WTC11 (cell line): ENCODE data around the gene ADA. TPM values are rescaled to one million over a fixed set of nuclear protein-coding genes. Genes with fewer than 3 reads are reported as not detected.

Source experiments
- ATAC-seq: fragments of 200-7000 bp; cut with Tn5 transposase; 2 replicates; pipeline ENCODE4 v1.10.0; 2021; ENCODE audit warnings: mild to moderate bottlenecking, moderate library complexity
- CTCF ChIA-PET: fragments of 300-600 bp; sonication (Branson Sonifier 250); formaldehyde crosslinking; loops from one replicate; lab custom pipeline; 2021; ENCODE audit warnings: antibody characterized with exemption; lab: Charles Lee
- POLR2A ChIA-PET: fragments of 350-600 bp; sonication (Branson Sonifier 250); formaldehyde crosslinking; loops from one replicate; lab custom pipeline; 2021; ENCODE audit warnings: antibody characterized with exemption; lab: Charles Lee
- DNase-seq: peaks from one replicate; pipeline ENCODE4 v3.0.0; 2021; ENCODE audit warnings: low spot score
- H3K27ac Mint-ChIP-seq: 2 replicates; pipeline ENCODE4 v1.8.0; 2021; ENCODE audit warnings: mixed read lengths
- H3K27me3 Mint-ChIP-seq: 2 replicates; pipeline ENCODE4 v1.8.0; 2021; ENCODE audit warnings: low read depth, mild to moderate bottlenecking, moderate library complexity, mixed read lengths
- H3K36me3 Mint-ChIP-seq: 2 replicates; pipeline ENCODE4 v1.8.0; 2021; ENCODE audit warnings: mixed read lengths
- H3K4me1 Mint-ChIP-seq: 2 replicates; pipeline ENCODE4 v1.8.0; 2022; ENCODE audit warnings: mixed read lengths
- H3K4me3 Mint-ChIP-seq: 2 replicates; pipeline ENCODE4 v1.8.0; 2021; ENCODE audit warnings: mild to moderate bottlenecking, moderate library complexity, mixed read lengths
- H3K9me3 Mint-ChIP-seq: 2 replicates; pipeline ENCODE4 v1.8.0; 2021; ENCODE audit warnings: mixed read lengths
- ARID4B ChIP-seq: sonication (generic); formaldehyde crosslinking; IDR thresholded peaks from 2 replicates; pipeline ENCODE4 v1.8.0; 2023; ENCODE audit warnings: missing genetic modification reagents, mild to moderate bottlenecking, borderline replicate concordance
- CREM ChIP-seq: sonication (generic); formaldehyde crosslinking; IDR thresholded peaks from 2 replicates; pipeline ENCODE4 v1.8.1; 2022; ENCODE audit warnings: mild to moderate bottlenecking, missing genetic modification reagents, moderate library complexity
- E2F4 ChIP-seq: sonication (generic); formaldehyde crosslinking; IDR thresholded peaks from 2 replicates; pipeline ENCODE4 v1.8.1; 2022; ENCODE audit warnings: low read depth, mild to moderate bottlenecking, moderate library complexity, missing genetic modification reagents, borderline replicate concordance
- EMX1 ChIP-seq: fragments of 250-450 bp; sonication (Bioruptor Pico); IDR thresholded peaks from 2 replicates; pipeline ENCODE4 v1.8.0; 2021; ENCODE audit warnings: mild to moderate bottlenecking
- FOXJ3 ChIP-seq: sonication (generic); formaldehyde crosslinking; IDR thresholded peaks from 2 replicates; pipeline ENCODE4 v1.9.0; 2021; ENCODE audit warnings: missing genetic modification reagents, mild to moderate bottlenecking, borderline replicate concordance
- FOXK1 ChIP-seq: sonication (generic); formaldehyde crosslinking; IDR thresholded peaks from 2 replicates; pipeline ENCODE4 v1.8.0; 2022; ENCODE audit warnings: mild to moderate bottlenecking, moderate library complexity, missing genetic modification reagents
- HMGXB4 ChIP-seq: sonication (generic); formaldehyde crosslinking; IDR thresholded peaks from 2 replicates; pipeline ENCODE4 v1.8.1; 2023; ENCODE audit warnings: mild to moderate bottlenecking, moderate library complexity, missing genetic modification reagents
- JUN ChIP-seq: sonication (generic); formaldehyde crosslinking; IDR thresholded peaks from 2 replicates; pipeline ENCODE4 v1.8.0; 2023; ENCODE audit warnings: mild to moderate bottlenecking, missing genetic modification reagents
- MAX ChIP-seq: sonication (generic); formaldehyde crosslinking; IDR thresholded peaks from 2 replicates; pipeline ENCODE4 v1.8.0; 2022; ENCODE audit warnings: mild to moderate bottlenecking, missing genetic modification reagents
- MYBL2 ChIP-seq: sonication (generic); formaldehyde crosslinking; IDR thresholded peaks from 2 replicates; pipeline ENCODE4 v1.8.1; 2023; ENCODE audit warnings: mild to moderate bottlenecking, moderate library complexity, missing genetic modification reagents
- NFATC4 ChIP-seq: fragments of 250-450 bp; sonication (Bioruptor Pico); IDR thresholded peaks from 2 replicates; pipeline ENCODE4 v1.9.0; 2021; ENCODE audit warnings: mild to moderate bottlenecking
- NR2C2 ChIP-seq: sonication (generic); formaldehyde crosslinking; IDR thresholded peaks from 2 replicates; pipeline ENCODE4 v1.8.0; 2022; ENCODE audit warnings: mild to moderate bottlenecking, missing genetic modification reagents
- NR3C1 ChIP-seq: sonication (generic); formaldehyde crosslinking; conservative IDR thresholded peaks from 2 replicates; pipeline ENCODE4 v1.8.1; 2023; ENCODE audit warnings: low read depth, mild to moderate bottlenecking, missing genetic modification reagents
- OVOL2 ChIP-seq: fragments of 250-450 bp; sonication (Bioruptor Pico); IDR thresholded peaks from 2 replicates; pipeline ENCODE4 v1.9.0; 2021; ENCODE audit warnings: mild to moderate bottlenecking, borderline replicate concordance
- SMAD3 ChIP-seq: sonication (generic); formaldehyde crosslinking; IDR thresholded peaks from 2 replicates; pipeline ENCODE4 v1.8.0; 2022; ENCODE audit warnings: missing genetic modification reagents, mild to moderate bottlenecking, borderline replicate concordance
- SOX15 ChIP-seq: fragments of 250-450 bp; sonication (Bioruptor Pico); IDR thresholded peaks from 2 replicates; pipeline ENCODE4 v1.9.0; 2021; ENCODE audit warnings: mild to moderate bottlenecking
- SP1 ChIP-seq: sonication (generic); formaldehyde crosslinking; conservative IDR thresholded peaks from 2 replicates; pipeline ENCODE4 v1.8.1; 2022; ENCODE audit warnings: missing genetic modification reagents
- STAT6 ChIP-seq: sonication (generic); formaldehyde crosslinking; conservative IDR thresholded peaks from 2 replicates; pipeline ENCODE4 v1.8.1; 2023; ENCODE audit warnings: mild to moderate bottlenecking, low read depth, missing genetic modification reagents, moderate library complexity
- ZNF263 ChIP-seq: sonication (generic); formaldehyde crosslinking; IDR thresholded peaks from 2 replicates; pipeline ENCODE4 v1.8.1; 2022; ENCODE audit warnings: low read depth, mild to moderate bottlenecking, moderate library complexity, missing genetic modification reagents
- ZNF512 ChIP-seq: sonication (generic); formaldehyde crosslinking; IDR thresholded peaks from 2 replicates; pipeline ENCODE4 v1.8.1; 2022; ENCODE audit warnings: missing genetic modification reagents, borderline replicate concordance
- ZNF671 ChIP-seq: fragments of 250-450 bp; sonication (Bioruptor Pico); IDR thresholded peaks from 2 replicates; pipeline ENCODE4 v1.8.0; 2021; ENCODE audit warnings: mild to moderate bottlenecking
- total RNA-seq: library from RNA; stranded (reverse); gene quantifications from 3 replicates; pipeline ENCODE4 v1.2.3, GENCODE V29; 2021

ADA gene
- total RNA-seq, 1 experiment from 2014 or later = 19.7 TPM

- Mint-ChIP-seq H3K4me3 (no peak overlapping the region), H3K27me3 (peaks cover 51% of the 10 kb centered on the region), H3K27ac (no peak overlapping the region), H3K36me3 (peaks cover 39% of the 10 kb centered on the region), H3K4me1 (peaks cover 7% of the 10 kb centered on the region)
- ChIA-PET CTCF (no interaction called here), POLR2A (no interaction called here)
- ATAC-seq (no peak), DNase-seq (no peak)
- TF ChIP-seq E2F4 (CRISPR knock-in tag) (no peak), JUN (CRISPR knock-in tag) (no peak), HMGXB4 (CRISPR knock-in tag) (no peak), ARID4B (no peak), EMX1 (CRISPR knock-in tag) (no peak), ZNF671 (CRISPR knock-in tag) (no peak), ZNF512 (CRISPR knock-in tag) (no peak), STAT6 (CRISPR knock-in tag) (no peak), ZNF263 (no peak), NR3C1 (CRISPR knock-in tag) (no peak), NFATC4 (CRISPR knock-in tag) (no peak), MYBL2 (no peak), SOX15 (CRISPR knock-in tag) (no peak), CREM (no peak)
- TF ChIP-seq, all 79 proteins: peak for 0
- H3K9me3 Mint-ChIP-seq = no peaks in the 10 kb centered on the region
Observed at GRCh38 chr20:44625361-44625760, 26.1 kb downstream of the ADA start.

GRCh38 chr20:44624743-44625271 is 26.7 kb downstream of the ADA start:
- DNase-seq (no peak), ATAC-seq (no peak)
- H3K27ac Mint-ChIP-seq = no peak overlapping the region
- H3K36me3 Mint-ChIP-seq = peaks cover 45% of the 10 kb centered on the region
- H3K27me3 Mint-ChIP-seq = peaks cover 57% of the 10 kb centered on the region
- ChIA-PET POLR2A (no interaction called here), CTCF (no interaction called here)
- H3K4me1 Mint-ChIP-seq = peaks cover 2% of the 10 kb centered on the region
- no peak overlapping the region for H3K4me3 Mint-ChIP-seq
- no peaks in the 10 kb centered on the region for H3K9me3 Mint-ChIP-seq
- TF ChIP-seq MAX (CRISPR knock-in tag) (no peak), OVOL2 (CRISPR knock-in tag) (no peak), ZNF671 (CRISPR knock-in tag) (no peak), FOXK1 (CRISPR knock-in tag) (no peak), SP1 (CRISPR knock-in tag) (no peak), SMAD3 (CRISPR knock-in tag) (no peak), NR2C2 (no peak), HMGXB4 (CRISPR knock-in tag) (no peak), FOXJ3 (CRISPR knock-in tag) (no peak)
